Measurements from ENCODE around the gene CRYBB1. TPM values are rescaled to one million over a fixed set of nuclear protein-coding genes. Genes with fewer than 3 reads are reported as not detected.
A peak's percentile ranks its signal among the peaks of the same experiment; 100 is the strongest.

The CRYBB1 gene
- total RNA-seq, 3 donors from 2014 or later (not counting 1 experiment from before 2014, with no cell fraction given) = not detected

- Mint-ChIP-seq H3K9me3 (no peaks in the 10 kb centered on the region), H3K36me3 (no peaks in the 10 kb centered on the region), H3K27ac (peak overlapping the region; percentile 87 to 89), H3K4me1 (peaks cover 59 to 75% of the 10 kb centered on the region in 2 donors), H3K4me3 (peak overlapping the region; percentile 61), H3K27me3 (ENCODE audit: low read depth in 2 of 2) (no peaks in the 10 kb centered on the region)
- no peak for ATAC-seq
- intact Hi-C loops (cut with micrococcal nuclease) = no loop called here
- Histone ChIP-seq H3K4me1 (ENCODE audit: control insufficient read depth, insufficient read depth, low read length) (peaks cover 69% of the 10 kb centered on the region), H3K9me3 (ENCODE audit: control insufficient read depth, insufficient read depth, low read length) (no peaks in the 10 kb centered on the region), H3K27me3 (ENCODE audit: control insufficient read depth, insufficient read depth, low read length) (no peaks in the 10 kb centered on the region), H3K4me3 (ENCODE audit: low read length) (no peak overlapping the region), H3K36me3 (ENCODE audit: control insufficient read depth, insufficient read depth, low read length) (no peaks in the 10 kb centered on the region), H3K27ac (ENCODE audit: low read length) (peak overlapping the region; percentile 51)
- DNase-seq = no peak
- whole genome bisulfite sequencing (ENCODE audit: insufficient coverage) = 94% methylated on average over 1 of the region's 4 CpGs
- no peak for TF ChIP-seq CTCF (IDR thresholded peaks at IDR 0.05)
Measured at GRCh38 chr22:26597480-26597879, 20.3 kb downstream of the CRYBB1 start.

GRCh38 chr22:26597026-26597425, 20.8 kb downstream of the CRYBB1 start:
- Mint-ChIP-seq H3K4me3 (peak overlapping the region; percentile 61), H3K4me1 (peaks cover 63 to 80% of the 10 kb centered on the region in 2 donors), H3K36me3 (no peaks in the 10 kb centered on the region), H3K27ac (peak overlapping the region; percentile 87 to 89), H3K27me3 (ENCODE audit: low read depth in 2 of 2) (no peaks in the 10 kb centered on the region), H3K9me3 (no peaks in the 10 kb centered on the region)
- intact Hi-C loops (cut with micrococcal nuclease) = no loop called here
- WGBS (ENCODE audit: insufficient coverage) = 30% methylated on average over 4 of the region's 4 CpGs
- H3K27me3 ChIP-seq (ENCODE audit: control insufficient read depth, insufficient read depth, low read length) = no peaks in the 10 kb centered on the region
- H3K4me3 ChIP-seq (ENCODE audit: low read length) = no peak overlapping the region
- no peak for TF ChIP-seq CTCF (IDR thresholded peaks at IDR 0.05)
- H3K27ac ChIP-seq (ENCODE audit: low read length) = peak overlapping the region; percentile 51
- H3K9me3 ChIP-seq (ENCODE audit: control insufficient read depth, insufficient read depth, low read length) = no peaks in the 10 kb centered on the region
- DNase-seq (peak in 1 of 2 donors; percentile 77), ATAC-seq (peak; percentile 37 to 75 (median 68))
- peaks cover 74% of the 10 kb centered on the region for H3K4me1 ChIP-seq (ENCODE audit: control insufficient read depth, insufficient read depth, low read length)
- no peaks in the 10 kb centered on the region for H3K36me3 ChIP-seq (ENCODE audit: control insufficient read depth, insufficient read depth, low read length)

- no peaks in the 10 kb centered on the region for H3K9me3 ChIP-seq (ENCODE audit: control insufficient read depth, insufficient read depth, low read length)
- WGBS (ENCODE audit: insufficient coverage) = 14% methylated on average over 1 of the region's 1 CpG
- no peaks in the 10 kb centered on the region for H3K27me3 ChIP-seq (ENCODE audit: control insufficient read depth, insufficient read depth, low read length)
- H3K4me1 Mint-ChIP-seq = peaks cover 63 to 67% of the 10 kb centered on the region in 2 donors
- H3K27ac Mint-ChIP-seq = peak overlapping the region; percentile 88 to 89
- H3K4me3 ChIP-seq (ENCODE audit: low read length) = no peak overlapping the region
- no peaks in the 10 kb centered on the region for H3K36me3 Mint-ChIP-seq
- H3K36me3 ChIP-seq (ENCODE audit: control insufficient read depth, insufficient read depth, low read length) = no peaks in the 10 kb centered on the region
- intact Hi-C loops (cut with micrococcal nuclease) = loop anchor here (5.0 kb wide), 2 partner anchors 79 to 91 kb away; no protein-coding TSS in a partner anchor
- no peak for ATAC-seq
- no peak for TF ChIP-seq CTCF (IDR thresholded peaks at IDR 0.05)
- DNase-seq = no peak
- H3K4me3 Mint-ChIP-seq = peak overlapping the region; percentile 62
- peaks cover 86% of the 10 kb centered on the region for H3K4me1 ChIP-seq (ENCODE audit: control insufficient read depth, insufficient read depth, low read length)
- no peaks in the 10 kb centered on the region for H3K27me3 Mint-ChIP-seq (ENCODE audit: low read depth in 2 of 2)
- H3K27ac ChIP-seq (ENCODE audit: low read length) = peak overlapping the region; percentile 80
- H3K9me3 Mint-ChIP-seq = no peaks in the 10 kb centered on the region
Measured at GRCh38 chr22:26593763-26594162, 24.1 kb downstream of the CRYBB1 start.

- no peaks in the 10 kb centered on the region for H3K36me3 Mint-ChIP-seq
- TF ChIP-seq CTCF (IDR thresholded peaks at IDR 0.05) = no peak
- H3K4me3 Mint-ChIP-seq = peak overlapping the region; percentile 79
- H3K4me1 ChIP-seq (ENCODE audit: control insufficient read depth, insufficient read depth, low read length) = peaks cover 80% of the 10 kb centered on the region
- H3K27me3 ChIP-seq (ENCODE audit: control insufficient read depth, insufficient read depth, low read length) = no peaks in the 10 kb centered on the region
- no peaks in the 10 kb centered on the region for H3K9me3 Mint-ChIP-seq
- no peaks in the 10 kb centered on the region for H3K9me3 ChIP-seq (ENCODE audit: control insufficient read depth, insufficient read depth, low read length)
- peak overlapping the region; percentile 9 for H3K4me3 ChIP-seq (ENCODE audit: low read length)
- peaks cover 61 to 66% of the 10 kb centered on the region in 2 donors for H3K4me1 Mint-ChIP-seq
- ATAC-seq (peak; percentile 41 to 72 (median 72)), DNase-seq (peak; percentile 59 to 82)
- intact Hi-C loops (cut with micrococcal nuclease) = loop anchor here (5.0 kb wide), 2 partner anchors 80 to 90 kb away; no protein-coding TSS in a partner anchor
- H3K27ac Mint-ChIP-seq = peak overlapping the region; percentile 88 to 89
- WGBS (ENCODE audit: insufficient coverage) = 8% methylated on average over 4 of the region's 4 CpGs
- H3K36me3 ChIP-seq (ENCODE audit: control insufficient read depth, insufficient read depth, low read length) = no peaks in the 10 kb centered on the region
- no peaks in the 10 kb centered on the region for H3K27me3 Mint-ChIP-seq (ENCODE audit: low read depth in 2 of 2)
- peak overlapping the region; percentile 80 for H3K27ac ChIP-seq (ENCODE audit: low read length)
Measured at GRCh38 chr22:26592421-26592891, 25.4 kb downstream of the CRYBB1 start.

Data from natural killer cell (primary cell).